ENCODE results near the gene RASSF3.

Gene RASSF3

GRCh38 chr12:64736771-64737170, 126.5 kb downstream of the RASSF3 start:
- no peak for TF ChIP-seq CTCF (IDR thresholded peaks at IDR 0.05)

GRCh38 chr12:64737539-64737938, 127.2 kb downstream of the RASSF3 start:
- no peak for TF ChIP-seq CTCF (IDR thresholded peaks at IDR 0.05)

GRCh38 chr12:64739778-64740177, 129.5 kb downstream of the RASSF3 start:
- TF ChIP-seq CTCF (IDR thresholded peaks at IDR 0.05), result no peak

- TF ChIP-seq CTCF (IDR thresholded peaks at IDR 0.05), result no peak
Observed at GRCh38 chr12:64740646-64741045, 130.4 kb downstream of the RASSF3 start.

- no peak for TF ChIP-seq CTCF (IDR thresholded peaks at IDR 0.05)
Observed at GRCh38 chr12:64742416-64742815, 132.1 kb downstream of the RASSF3 start.

- TF ChIP-seq CTCF (IDR thresholded peaks at IDR 0.05), result no peak
Observed at GRCh38 chr12:64743206-64743605, 132.9 kb downstream of the RASSF3 start.

GRCh38 chr12:64744422-64745258, 134.3 kb downstream of the RASSF3 start:
- TF ChIP-seq CTCF (IDR thresholded peaks at IDR 0.05), result no peak
